Urinary bladder (tissue), 4 donors: Measurements from ENCODE around the gene SPAAR. TPM values are rescaled to one million over a fixed set of nuclear protein-coding genes. Genes with fewer than 3 reads are reported as not detected.
A peak's percentile ranks its signal among the peaks of the same experiment; 100 is the strongest.
"Not testable (repeated sequence)": the region's sequence is repeated elsewhere in the genome, so short reads cannot be mapped to it uniquely, and the experiment has no call there.

ENCODE experiments used
- DNase-seq: peaks from one replicate; pipeline ENCODE4 v3.0.0-alpha.2; 2015; ENCODE audit errors: extremely low spot score
- H3K27ac ChIP-seq: one replicate; pipeline ENCODE4 v1.5.1; 2013; ENCODE audit warnings: low read depth, mild to moderate bottlenecking, moderate library complexity
- H3K36me3 ChIP-seq: one replicate; pipeline ENCODE4 v1.6.1; 2013; ENCODE audit warnings: mild to moderate bottlenecking, moderate library complexity; ENCODE audit not compliant: insufficient read depth
- H3K4me1 ChIP-seq: one replicate; pipeline ENCODE4 v1.6.1; 2013; ENCODE audit warnings: mild to moderate bottlenecking, moderate library complexity; ENCODE audit not compliant: insufficient read depth
- H3K4me3 ChIP-seq: one replicate; pipeline ENCODE4 v1.5.1; 2013; ENCODE audit warnings: low read depth, low read length
- WGBS: extraction: QIAGEN DNeasy Blood & Tissue Kit; methylation state at CpG from one replicate; pipeline ENCODE4 v1.1.7; 2013; 5-methylcytosine and 5-hydroxymethylcytosine counted together
- polyA plus RNA-seq: library from polyadenylated mRNA; stranded (reverse); fragments of 200-250 nt; gene quantifications from one replicate; pipeline ENCODE4 v1.2.3, GENCODE V29; 2013
- total RNA-seq: library from RNA; depleted of rRNA; stranded (reverse); fragments of >200 nt; gene quantifications from one replicate; pipeline ENCODE4 v1.2.3, GENCODE V29; 2014
- donor health status: healthy with polysubstance abuse.
- donor health status: healthy.

The SPAAR gene
- total and polyA plus RNA-seq, 2 donors, result 1.4 TPM; not detected in 1

DNA sequence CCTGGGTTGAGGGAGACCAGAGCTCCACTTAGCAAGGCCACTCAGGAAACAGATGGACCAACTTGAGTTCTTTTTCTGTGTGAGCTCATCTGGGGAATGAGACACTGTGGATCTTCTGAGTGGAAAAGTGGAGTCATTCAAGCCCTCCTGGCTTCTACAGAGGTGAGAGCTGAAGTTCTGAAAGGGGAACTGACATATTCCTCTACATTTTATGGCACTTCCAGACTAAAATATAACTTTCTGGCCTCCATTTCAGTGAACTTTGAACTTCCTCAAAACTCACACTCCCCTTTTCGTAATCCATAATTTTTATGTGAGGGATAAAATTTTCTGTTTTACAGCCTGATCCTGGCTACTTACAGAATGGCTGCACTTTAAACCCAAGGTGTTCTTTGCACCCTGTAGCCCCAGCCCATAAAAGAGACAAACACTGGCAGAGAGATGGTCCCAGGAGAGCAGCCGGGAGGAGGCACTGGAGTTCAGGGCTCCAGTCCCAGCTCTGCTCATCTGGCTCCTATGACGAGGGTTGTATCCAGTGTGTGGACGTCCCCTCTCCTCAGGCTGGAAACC, 10.8 kb downstream of the SPAAR start:
- H3K4me1 ChIP-seq, result no peaks in the 10 kb centered on the region
- WGBS, result 76% methylated on average over 4 of the region's 4 CpGs

DNA sequence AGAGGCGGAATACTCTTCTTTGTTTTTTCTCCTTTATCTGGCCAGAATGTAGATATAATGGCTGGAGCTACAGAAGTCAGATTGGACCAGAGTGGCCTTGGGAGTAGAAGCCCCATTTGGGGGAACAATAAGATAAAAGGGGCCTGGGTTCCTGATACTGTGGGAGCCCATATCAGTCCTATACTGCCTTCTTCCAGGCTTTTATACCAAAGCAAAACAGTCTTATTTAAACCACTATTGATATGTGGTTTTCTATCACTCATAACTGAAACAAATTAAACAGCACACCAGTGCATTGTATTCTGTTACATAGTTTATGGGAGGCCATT, 14.3 kb downstream of the SPAAR start:
- Histone ChIP-seq H3K4me1 (no peaks in the 10 kb centered on the region), H3K4me3 (no peak overlapping the region), H3K36me3 (no peaks in the 10 kb centered on the region), H3K27ac (no peak overlapping the region)
- no peak for DNase-seq
- WGBS, result 96% methylated on average over 1 of the region's 1 CpG

More for the DNA sequence above, 10.8 kb downstream of the SPAAR start:
- Histone ChIP-seq H3K4me3 (no peak overlapping the region), H3K27ac (no peak overlapping the region), H3K36me3 (no peaks in the 10 kb centered on the region)
- no peak for DNase-seq

DNA sequence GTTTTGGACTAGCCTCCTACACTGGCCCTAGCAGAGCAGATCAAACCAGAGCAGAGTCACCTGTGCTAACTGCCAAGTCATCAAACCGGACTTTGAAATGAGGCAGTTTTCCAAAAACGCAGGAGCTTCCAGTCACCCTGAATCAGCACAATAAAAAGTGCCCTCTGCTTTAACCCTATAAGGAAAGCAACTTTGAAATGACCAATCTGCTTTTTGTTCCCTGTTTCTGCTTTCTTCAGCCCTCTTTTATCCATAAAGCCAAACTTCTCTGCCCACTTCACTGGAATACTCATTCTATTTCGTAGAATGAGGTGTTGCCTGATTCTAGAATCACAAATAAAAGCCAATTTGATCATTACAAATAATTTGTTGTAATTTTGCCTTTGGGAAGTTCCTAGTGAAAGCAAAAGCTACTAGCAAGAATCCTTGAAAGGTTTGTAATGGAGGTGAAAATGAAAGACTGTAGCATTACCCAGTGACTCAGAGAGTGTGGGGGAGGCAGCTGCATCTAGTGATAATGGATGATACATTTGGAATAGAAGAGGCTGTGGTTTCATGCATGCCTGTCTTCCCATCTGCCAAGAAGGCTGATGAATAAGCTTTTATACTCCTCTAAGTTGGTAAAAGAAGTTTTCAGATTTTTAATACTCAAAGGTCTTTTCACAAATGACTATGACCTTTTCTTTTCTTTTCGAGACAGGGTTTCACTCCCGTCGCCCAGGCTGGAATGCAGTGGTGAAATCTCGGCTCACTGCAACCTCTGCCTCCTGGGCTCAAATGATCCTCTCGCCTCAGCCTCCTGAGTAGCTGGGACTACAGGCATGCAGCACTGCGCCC, 14.9 kb downstream of the SPAAR start:
- no peak overlapping the region for H3K4me3 ChIP-seq
- H3K27ac ChIP-seq, result peak overlapping the region; percentile 23
- no peak for DNase-seq
- no peaks in the 10 kb centered on the region for H3K4me1 ChIP-seq
- H3K36me3 ChIP-seq, result no peaks in the 10 kb centered on the region
- 61% methylated on average over 9 of the region's 9 CpGs for WGBS

- DNase-seq, result no peak
- Histone ChIP-seq H3K36me3 (no peaks in the 10 kb centered on the region), H3K4me3 (no peak overlapping the region), H3K27ac (no peak overlapping the region), H3K4me1 (no peaks in the 10 kb centered on the region)
- 86% methylated on average over 9 of the region's 9 CpGs for WGBS
These were observed 19.5 kb downstream of the SPAAR start for GRCh38 chr9:35928591-35929452.

DNA sequence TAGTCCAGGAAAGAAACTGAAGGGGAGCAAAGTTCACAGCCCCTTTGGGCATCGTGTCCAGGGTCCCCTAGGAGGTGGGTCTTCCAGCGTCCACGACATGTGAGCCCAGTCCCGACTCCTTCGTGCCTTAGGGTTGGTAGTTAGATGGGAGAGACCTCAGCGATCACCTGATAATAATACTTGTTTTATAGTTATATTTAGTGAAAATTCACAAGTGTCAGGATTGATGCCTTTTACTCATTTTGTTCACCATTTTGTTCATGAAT, 20.1 kb downstream of the SPAAR start:
- no peak for DNase-seq
- no peaks in the 10 kb centered on the region for H3K4me1 ChIP-seq
- no peak overlapping the region for H3K27ac ChIP-seq
- no peak overlapping the region for H3K4me3 ChIP-seq
- WGBS, result 84% methylated on average over 6 of the region's 6 CpGs
- no peaks in the 10 kb centered on the region for H3K36me3 ChIP-seq

GRCh38 chr9:35930521-35930920, 21.2 kb downstream of the SPAAR start:
- Histone ChIP-seq H3K27ac (no peak overlapping the region), H3K36me3 (no peaks in the 10 kb centered on the region), H3K4me3 (no peak overlapping the region), H3K4me1 (no peaks in the 10 kb centered on the region)
- DNase-seq, result no peak

DNA sequence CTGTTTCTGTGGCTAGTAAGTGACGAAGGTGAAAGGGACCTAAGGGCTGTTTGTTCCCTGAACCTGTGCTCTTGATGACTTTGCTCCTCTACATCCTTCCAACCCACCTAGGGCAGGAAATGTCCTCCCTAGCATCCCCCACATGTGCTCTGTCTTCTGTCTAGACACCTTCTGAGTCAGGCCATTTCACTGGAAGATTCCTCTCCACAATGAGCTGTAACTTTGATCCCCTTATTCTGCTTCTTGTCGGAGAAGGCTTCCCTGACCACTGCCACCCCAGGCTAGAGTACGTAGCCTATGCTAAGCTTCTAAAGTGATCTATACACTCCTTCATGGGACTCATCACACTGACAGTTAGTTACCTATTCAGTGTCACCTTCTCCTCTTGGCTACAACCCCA, 21.7 kb downstream of the SPAAR start:
- no peak overlapping the region for H3K27ac ChIP-seq
- no peaks in the 10 kb centered on the region for H3K36me3 ChIP-seq
- WGBS, result 89% methylated on average over 3 of the region's 3 CpGs
- DNase-seq, result no peak
- H3K4me3 ChIP-seq, result no peak overlapping the region
- no peaks in the 10 kb centered on the region for H3K4me1 ChIP-seq

GRCh38 chr9:35932735-35933134, 23.4 kb downstream of the SPAAR start:
- 92% methylated on average over 3 of the region's 3 CpGs for WGBS
- Histone ChIP-seq H3K4me1 (no peaks in the 10 kb centered on the region), H3K4me3 (no peak overlapping the region)

DNA sequence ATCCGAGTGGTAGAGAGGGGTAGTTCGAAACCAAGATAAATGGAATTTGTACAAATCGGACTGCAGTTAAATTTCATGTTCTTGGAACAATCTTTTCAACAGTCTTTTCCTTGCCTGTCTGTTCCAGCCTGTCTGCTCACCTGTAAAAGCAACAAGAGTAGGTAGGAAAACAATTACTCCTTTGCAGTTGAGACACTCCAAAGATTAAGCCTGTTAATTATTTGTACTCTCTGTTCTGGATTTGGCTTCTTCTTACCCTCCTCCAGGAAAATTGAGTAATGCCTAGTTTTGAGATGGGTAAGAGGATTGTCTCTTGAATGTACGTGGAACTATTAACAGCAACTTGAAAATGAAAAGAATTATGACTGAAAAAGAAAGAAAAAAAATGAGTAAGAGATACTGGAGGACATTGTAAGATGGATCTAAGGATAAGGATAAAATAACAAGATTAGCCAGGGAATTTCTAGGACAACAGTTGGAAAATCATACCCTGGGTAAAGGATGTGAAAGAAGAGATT, 24.3 kb downstream of the SPAAR start:
- Histone ChIP-seq H3K36me3 (no peaks in the 10 kb centered on the region), H3K4me1 (no peaks in the 10 kb centered on the region), H3K4me3 (no peak overlapping the region), H3K27ac (no peak overlapping the region)
- DNase-seq, result no peak
- WGBS, result 81% methylated on average over 4 of the region's 4 CpGs

More at GRCh38 chr9:35932735-35933134, 23.4 kb downstream of the SPAAR start:
- H3K36me3 ChIP-seq, result no peaks in the 10 kb centered on the region
- H3K27ac ChIP-seq, result no peak overlapping the region
- DNase-seq, result no peak

GRCh38 chr9:35934069-35934468, 24.8 kb downstream of the SPAAR start:
- H3K4me1 ChIP-seq, DNase-seq, H3K36me3 ChIP-seq, H3K4me3 ChIP-seq, H3K27ac ChIP-seq: not testable (repeated sequence)
- WGBS, result 78% methylated on average over 6 of the region's 6 CpGs

- Histone ChIP-seq H3K27ac (no peak overlapping the region), H3K4me3 (no peak overlapping the region), H3K4me1 (no peaks in the 10 kb centered on the region), H3K36me3 (no peaks in the 10 kb centered on the region)
- 92% methylated on average over 4 of the region's 4 CpGs for WGBS
- no peak for DNase-seq
These were observed 26.0 kb downstream of the SPAAR start for GRCh38 chr9:35935261-35935660.

DNA sequence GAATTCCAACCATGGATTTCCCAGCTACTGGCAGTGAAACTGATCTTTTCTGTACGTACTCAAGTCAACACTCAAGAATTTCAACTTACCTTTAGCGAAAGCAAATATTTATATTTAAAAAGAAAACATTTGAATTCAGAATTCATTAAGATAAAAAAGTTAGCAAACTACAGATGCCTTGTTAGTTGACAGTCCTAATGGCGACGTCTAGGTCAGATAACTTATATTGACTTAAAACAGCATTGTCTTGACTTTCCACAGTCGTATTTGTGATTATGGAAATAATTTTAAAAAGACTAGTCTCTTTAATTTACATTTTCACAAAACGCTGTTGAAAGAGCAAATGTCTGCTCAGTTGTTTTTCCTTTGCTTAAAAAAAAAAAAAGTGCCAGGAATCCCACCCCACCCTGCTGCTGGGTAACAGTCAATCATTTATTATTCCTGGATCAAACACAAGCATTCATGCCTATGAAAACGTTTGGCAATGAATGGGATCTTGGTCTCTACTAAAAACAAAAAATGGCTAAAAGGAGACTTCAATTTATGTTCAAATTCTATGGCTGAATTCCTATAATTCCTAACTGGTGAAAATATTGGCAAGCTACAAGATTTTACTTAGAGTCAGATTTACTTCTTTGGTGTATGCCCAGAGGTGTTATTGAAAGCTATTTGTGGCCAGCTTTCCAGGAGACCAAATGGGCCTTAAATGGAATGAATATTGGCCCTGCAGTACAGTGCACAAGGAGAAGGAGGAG, 26.6 kb downstream of the SPAAR start:
- no peak for DNase-seq
- H3K27ac ChIP-seq, result no peak overlapping the region
- no peak overlapping the region for H3K4me3 ChIP-seq
- no peaks in the 10 kb centered on the region for H3K4me1 ChIP-seq
- no peaks in the 10 kb centered on the region for H3K36me3 ChIP-seq
- WGBS, result 52% methylated on average over 7 of the region's 7 CpGs

DNA sequence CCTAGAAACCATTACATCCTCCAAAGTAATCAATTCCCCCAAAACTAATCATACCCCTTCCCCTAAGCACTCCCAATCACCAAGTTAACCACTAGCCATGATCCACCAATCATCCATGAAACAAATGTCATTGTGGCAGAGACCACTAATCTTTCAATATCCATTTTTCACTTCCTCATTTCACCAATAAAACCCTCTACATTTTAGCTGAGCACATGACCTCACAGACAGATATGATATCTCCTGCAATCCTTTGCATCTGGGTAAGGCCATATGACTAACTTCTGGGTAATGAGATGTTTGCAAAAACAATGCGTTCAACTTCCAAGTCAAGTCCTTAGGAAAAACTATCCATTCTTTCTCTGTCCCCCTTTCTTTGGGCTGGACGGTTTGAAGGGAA, 27.9 kb downstream of the SPAAR start:
- DNase-seq, result no peak
- Histone ChIP-seq H3K36me3 (no peaks in the 10 kb centered on the region), H3K4me1 (no peaks in the 10 kb centered on the region), H3K4me3 (no peak overlapping the region), H3K27ac (no peak overlapping the region)
- WGBS, result 84% methylated on average over 2 of the region's 2 CpGs
